ENCODE measurements around the gene PKD2. TPM values are rescaled to one million over a fixed set of nuclear protein-coding genes. Genes with fewer than 3 reads are reported as not detected.

Gene PKD2
- total and polyA plus RNA-seq, 2 donors (not counting 1 experiment from before 2014, with no cell fraction given): 1.8 to 5.8 TPM

GRCh38 chr4:88093874-88094273 is 86.4 kb downstream of the PKD2 start:
- H3K27ac Mint-ChIP-seq: no peak overlapping the region
- no peak overlapping the region for H3K4me3 Mint-ChIP-seq
- no peaks in the 10 kb centered on the region for H3K9me3 ChIP-seq (ENCODE audit: control extremely low read depth in 1 of 3, control insufficient read depth in 2 of 3, insufficient read depth in 1 of 3, low read length in 2 of 3)
- CTCF ChIA-PET: no interaction called here
- H3K36me3 ChIP-seq (replicated peaks in 1 of 2; ENCODE audit: control extremely low read depth in 1 of 2, control insufficient read depth in 1 of 2, extremely low read depth in 1 of 2, insufficient read depth in 2 of 2, low read length in 1 of 2): no peaks in the 10 kb centered on the region
- no peak overlapping the region for H3K4me3 ChIP-seq (ENCODE audit: control extremely low read depth in 1 of 5, extremely low read depth in 1 of 5, insufficient read depth in 1 of 5, low read depth in 2 of 5, low read length in 4 of 5)
- no peaks in the 10 kb centered on the region for H3K9me3 Mint-ChIP-seq (ENCODE audit: insufficient read depth)
- no peak overlapping the region for H3K4me2 ChIP-seq (replicated peaks; ENCODE audit: low read depth, low read length, poor library complexity, severe bottlenecking)
- DNase-seq: no peak
- no peaks in the 10 kb centered on the region for H3K4me1 ChIP-seq (ENCODE audit: control insufficient read depth in 2 of 2, insufficient read depth in 2 of 2, low read length in 2 of 2)
- no peaks in the 10 kb centered on the region for H3K79me2 ChIP-seq (ENCODE audit: control insufficient read depth, insufficient read depth, low read length)
- ATAC-seq (ENCODE audit: low read depth): no peak
- H3K27me3 ChIP-seq (replicated peaks in 1 of 4; ENCODE audit: control extremely low read depth in 1 of 4, control insufficient read depth in 3 of 4, insufficient read depth in 4 of 4, low read length in 3 of 4): no peaks in the 10 kb centered on the region
- no peak overlapping the region for H2AFZ ChIP-seq (ENCODE audit: insufficient read depth, low read depth, low read length, poor library complexity, severe bottlenecking)
- H3K4me1 Mint-ChIP-seq: no peaks in the 10 kb centered on the region
- H3K27me3 Mint-ChIP-seq: no peaks in the 10 kb centered on the region
- no peak for TF ChIP-seq EZH2 (IDR thresholded peaks at IDR 0.05; ENCODE audit: borderline replicate concordance, insufficient read depth, low read depth, low read length, poor library complexity, severe bottlenecking)
- no peak for TF ChIP-seq CTCF (IDR thresholded peaks at IDR 0.05)
- no peak overlapping the region for H3K27ac ChIP-seq (ENCODE audit: low read length in 2 of 2)
- no peak overlapping the region for H3K9ac ChIP-seq (ENCODE audit: low read length)
- WGBS (ENCODE audit: insufficient coverage): 100% methylated on average over 1 of the region's 5 CpGs
- POLR2A ChIA-PET: no interaction called here
- intact Hi-C loops (cut with micrococcal nuclease): no loop called here
- no peaks in the 10 kb centered on the region for H4K20me1 ChIP-seq (ENCODE audit: control insufficient read depth, insufficient read depth, low read length, poor library complexity, severe bottlenecking)

GRCh38 chr4:88097301-88097700 is 89.9 kb downstream of the PKD2 start:
- TF ChIP-seq EZH2 (IDR thresholded peaks at IDR 0.05; ENCODE audit: borderline replicate concordance, insufficient read depth, low read depth, low read length, poor library complexity, severe bottlenecking) (no peak), CTCF (IDR thresholded peaks at IDR 0.05) (no peak)
- Histone ChIP-seq H3K36me3 (replicated peaks in 1 of 2; ENCODE audit: control extremely low read depth in 1 of 2, control insufficient read depth in 1 of 2, extremely low read depth in 1 of 2, insufficient read depth in 2 of 2, low read length in 1 of 2) (no peaks in the 10 kb centered on the region), H3K4me2 (replicated peaks; ENCODE audit: low read depth, low read length, poor library complexity, severe bottlenecking) (no peak overlapping the region), H4K20me1 (ENCODE audit: control insufficient read depth, insufficient read depth, low read length, poor library complexity, severe bottlenecking) (no peaks in the 10 kb centered on the region), H3K4me1 (ENCODE audit: control insufficient read depth in 2 of 2, insufficient read depth in 2 of 2, low read length in 2 of 2) (no peaks in the 10 kb centered on the region), H2AFZ (ENCODE audit: insufficient read depth, low read depth, low read length, poor library complexity, severe bottlenecking) (no peak overlapping the region), H3K27ac (ENCODE audit: low read length in 2 of 2) (no peak overlapping the region), H3K9me3 (ENCODE audit: control extremely low read depth in 1 of 3, control insufficient read depth in 2 of 3, insufficient read depth in 1 of 3, low read length in 2 of 3) (no peaks in the 10 kb centered on the region), H3K9ac (ENCODE audit: low read length) (no peak overlapping the region), H3K27me3 (replicated peaks in 1 of 4; ENCODE audit: control extremely low read depth in 1 of 4, control insufficient read depth in 3 of 4, insufficient read depth in 4 of 4, low read length in 3 of 4) (no peaks in the 10 kb centered on the region), H3K4me3 (ENCODE audit: control extremely low read depth in 1 of 5, extremely low read depth in 1 of 5, insufficient read depth in 1 of 5, low read depth in 2 of 5, low read length in 4 of 5) (no peak overlapping the region), H3K79me2 (ENCODE audit: control insufficient read depth, insufficient read depth, low read length) (no peaks in the 10 kb centered on the region)
- H3K4me1 Mint-ChIP-seq: no peaks in the 10 kb centered on the region
- DNase-seq: no peak
- no peak for ATAC-seq (ENCODE audit: low read depth)
- no peaks in the 10 kb centered on the region for H3K27me3 Mint-ChIP-seq
- ChIA-PET CTCF (no interaction called here), POLR2A (no interaction called here)
- no peaks in the 10 kb centered on the region for H3K9me3 Mint-ChIP-seq (ENCODE audit: insufficient read depth)
- intact Hi-C loops (cut with micrococcal nuclease): no loop called here
- H3K27ac Mint-ChIP-seq: no peak overlapping the region
- no CpG with 5 or more reads among the region's 2 CpGs for WGBS (ENCODE audit: insufficient coverage)
- H3K4me3 Mint-ChIP-seq: no peak overlapping the region
